NT2/D1 (cell line): Measurements from ENCODE around the gene ZNF750.

Source experiments
- DNase-seq: peaks from one replicate; pipeline ENCODE4 v3.0.0-alpha.2; 2011; ENCODE audit warnings: low read depth, low spot score
- H3K27me3 ChIP-seq: 2 replicates; pipeline ENCODE4 v1.6.0; 2011; ENCODE audit warnings: mild to moderate bottlenecking; ENCODE audit not compliant: insufficient read length, insufficient read depth
- H3K36me3 ChIP-seq: 2 replicates; pipeline ENCODE4 v1.6.1; 2011; ENCODE audit warnings: mild to moderate bottlenecking, low read length, mixed read lengths; ENCODE audit not compliant: insufficient read depth, insufficient read length
- H3K4me1 ChIP-seq: 2 replicates; pipeline ENCODE4 v1.5.1; 2011; ENCODE audit not compliant: insufficient read depth, insufficient read length
- H3K4me3 ChIP-seq: 2 replicates; pipeline ENCODE4 v1.5.1; 2011; ENCODE audit warnings: low read depth; ENCODE audit not compliant: insufficient read length
- H3K9ac ChIP-seq: 2 replicates; pipeline ENCODE4 v1.6.0; 2011; ENCODE audit warnings: low read depth; ENCODE audit not compliant: insufficient read length
- H3K9me3 ChIP-seq: 2 replicates; pipeline ENCODE4 v1.5.1; 2011; ENCODE audit warnings: mild to moderate bottlenecking, low read length; ENCODE audit not compliant: insufficient read depth
- SUZ12 ChIP-seq: IDR thresholded peaks from 2 replicates; pipeline ENCODE4 v1.6.1; 2011; ENCODE audit not compliant: insufficient read length, insufficient read depth; ENCODE audit errors: extremely low read depth
- YY1 ChIP-seq: IDR thresholded peaks from 2 replicates; pipeline ENCODE4 v1.6.1; 2011; ENCODE audit not compliant: insufficient read length, insufficient read depth
- ZNF274 ChIP-seq: IDR thresholded peaks from 2 replicates; pipeline ENCODE4 v1.6.1; 2011; ENCODE audit warnings: mild to moderate bottlenecking, low read depth, low read length

Gene ZNF750

GRCh38 chr17:82839617-82840292 is at the start of gene ZNF750:
TSS of gene ZNF750 (minus strand) at chr17:82840022. CDS start at chr17:82832454, 7,568 bp downstream.
- H3K36me3 ChIP-seq: peaks cover 7% of the 10 kb centered on the region
- no peaks in the 10 kb centered on the region for H3K27me3 ChIP-seq
- no peaks in the 10 kb centered on the region for H3K9me3 ChIP-seq
- H3K4me1 ChIP-seq: peaks cover 22% of the 10 kb centered on the region
- no peak for TF ChIP-seq ZNF274
- no peak for TF ChIP-seq YY1
- TF ChIP-seq SUZ12: no peak
- no peak for DNase-seq
- H3K4me3 ChIP-seq: no peak within 1 kb of the TSS
- H3K9ac ChIP-seq: peak within 1 kb of the TSS; percentile 39

- Histone ChIP-seq H3K9ac (no peak overlapping the region), H3K27me3 (no peaks in the 10 kb centered on the region), H3K4me1 (peaks cover 18% of the 10 kb centered on the region), H3K4me3 (no peak overlapping the region), H3K36me3 (peaks cover 42% of the 10 kb centered on the region), H3K9me3 (no peaks in the 10 kb centered on the region)
- TF ChIP-seq SUZ12 (no peak), YY1 (no peak), ZNF274 (no peak)
- no peak for DNase-seq
Measured at GRCh38 chr17:82888583-82889495, 49.0 kb upstream of the ZNF750 start.

- no peak overlapping the region for H3K4me3 ChIP-seq
- no peaks in the 10 kb centered on the region for H3K27me3 ChIP-seq
- no peak overlapping the region for H3K9ac ChIP-seq
- peaks cover 21% of the 10 kb centered on the region for H3K4me1 ChIP-seq
- no peak for DNase-seq
- H3K9me3 ChIP-seq: no peaks in the 10 kb centered on the region
- TF ChIP-seq SUZ12 (no peak), YY1 (no peak), ZNF274 (no peak)
- H3K36me3 ChIP-seq: peaks cover 38% of the 10 kb centered on the region
Measured at GRCh38 chr17:82887255-82888164, 47.7 kb upstream of the ZNF750 start.

GRCh38 chr17:82884970-82885353 is 45.1 kb upstream of the ZNF750 start:
- H3K36me3 ChIP-seq: peaks cover 16% of the 10 kb centered on the region
- H3K4me1 ChIP-seq: peaks cover 30% of the 10 kb centered on the region

GRCh38 chr17:82884341-82884969 is 44.6 kb upstream of the ZNF750 start:
- H3K27me3 ChIP-seq: no peaks in the 10 kb centered on the region
- H3K9me3 ChIP-seq: no peaks in the 10 kb centered on the region
- no peak overlapping the region for H3K4me3 ChIP-seq
- no peak for TF ChIP-seq SUZ12
- no peak for TF ChIP-seq YY1
- TF ChIP-seq ZNF274: no peak
- peaks cover 27% of the 10 kb centered on the region for H3K4me1 ChIP-seq
- H3K36me3 ChIP-seq: peaks cover 11% of the 10 kb centered on the region
- no peak for DNase-seq
- H3K9ac ChIP-seq: peak overlapping the region; percentile 25

More at GRCh38 chr17:82884970-82885353, 45.1 kb upstream of the ZNF750 start:
- H3K9ac ChIP-seq: no peak overlapping the region
- TF ChIP-seq SUZ12 (no peak), YY1 (no peak), ZNF274 (no peak)
- H3K4me3 ChIP-seq: no peak overlapping the region
- no peak for DNase-seq
- no peaks in the 10 kb centered on the region for H3K27me3 ChIP-seq
- no peaks in the 10 kb centered on the region for H3K9me3 ChIP-seq

- Histone ChIP-seq H3K36me3 (peaks cover 19% of the 10 kb centered on the region), H3K4me3 (no peak overlapping the region), H3K27me3 (no peaks in the 10 kb centered on the region), H3K9me3 (no peaks in the 10 kb centered on the region), H3K4me1 (peaks cover 19% of the 10 kb centered on the region), H3K9ac (no peak overlapping the region)
- no peak for TF ChIP-seq SUZ12
- DNase-seq: no peak
Measured at GRCh38 chr17:82883419-82884031, 43.7 kb upstream of the ZNF750 start.
